Neural cell (in vitro differentiated cells): ENCODE measurements around the gene SWT1. TPM values are rescaled to one million over a fixed set of nuclear protein-coding genes. Genes with fewer than 3 reads are reported as not detected.

Experiments used
- polyA plus RNA-seq: library from polyadenylated mRNA; depleted of rRNA; stranded (reverse); fragments of >200 nt; gene quantifications from 2 replicates; pipeline ENCODE4 v1.2.3, GENCODE V29; 2014
- small RNA-seq, 3 experiments: library from RNA; depleted of rRNA; stranded (forward); fragments of <200 nt; gene quantifications; one replicate each; pipeline ENCODE3, GENCODE V24; 2012

The SWT1 gene
- polyA plus RNA-seq, 1 donor from 2014 or later = 9.3 TPM

Small RNA genes within 50 kb of the gene (small RNA-seq; reads per million reads assigned to genes)
- gene RF00019 = 0 to 1.2 (median 0) reads per million in 3 experiments

Other genes with a start within 250 kb of the SWT1 start
- 0.09 and 0.12 TPM in 2 replicates for gene NIBAN1, start 182.7 kb upstream of the SWT1 start, polyA plus RNA-seq
- 45.4 and 49.2 TPM in 2 replicates for gene RNF2, start 111.6 kb upstream of the SWT1 start, polyA plus RNA-seq
- 9.1 and 9.7 TPM in 2 replicates for gene TRMT1L, start 214 bp upstream of the SWT1 start, polyA plus RNA-seq
- gene IVNS1ABP, start 160.1 kb downstream of the SWT1 start, polyA plus RNA-seq = 191 and 208 TPM in 2 replicates